ENCODE data around the gene E2F1.

The E2F1 gene

DNA sequence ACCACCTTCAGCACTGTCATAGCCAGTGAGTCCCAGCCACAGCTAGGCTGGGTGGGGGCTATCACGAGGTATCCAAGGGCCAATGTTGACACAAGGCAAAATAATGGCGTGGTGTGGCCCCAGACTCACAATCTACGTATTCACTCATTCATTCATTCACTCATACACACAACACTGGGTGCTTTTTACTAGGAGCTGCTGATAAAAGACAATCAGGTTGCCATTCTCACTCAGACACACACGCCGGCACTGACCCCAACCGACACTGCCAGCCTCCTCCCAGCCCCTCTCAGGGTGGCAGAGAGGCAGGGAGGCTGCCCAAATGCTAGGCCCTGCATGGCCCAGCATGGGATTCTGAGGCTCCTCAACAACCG is 25.5 kb downstream of the E2F1 start:
- no peak overlapping the region for H3K4me3 ChIP-seq (ENCODE audit: extremely low read depth, insufficient read depth, low read length, poor library complexity, severe bottlenecking)
- H3K9me3 ChIP-seq (ENCODE audit: control insufficient read depth, low read length), result no peaks in the 10 kb centered on the region
- H3K36me3 ChIP-seq (ENCODE audit: control insufficient read depth, insufficient read depth, low read length), result peaks cover 30% of the 10 kb centered on the region
- no peak overlapping the region for H3K27ac ChIP-seq (ENCODE audit: low read depth, low read length, severe bottlenecking)
- WGBS, 2 experiments (ENCODE audit: insufficient coverage in 2 of 2), result 97 to 98% methylated on average over 7 of the region's 7 CpGs
- H3K4me1 ChIP-seq (ENCODE audit: control insufficient read depth, insufficient read depth, low read length, poor library complexity, severe bottlenecking), result peaks cover 3% of the 10 kb centered on the region

DNA sequence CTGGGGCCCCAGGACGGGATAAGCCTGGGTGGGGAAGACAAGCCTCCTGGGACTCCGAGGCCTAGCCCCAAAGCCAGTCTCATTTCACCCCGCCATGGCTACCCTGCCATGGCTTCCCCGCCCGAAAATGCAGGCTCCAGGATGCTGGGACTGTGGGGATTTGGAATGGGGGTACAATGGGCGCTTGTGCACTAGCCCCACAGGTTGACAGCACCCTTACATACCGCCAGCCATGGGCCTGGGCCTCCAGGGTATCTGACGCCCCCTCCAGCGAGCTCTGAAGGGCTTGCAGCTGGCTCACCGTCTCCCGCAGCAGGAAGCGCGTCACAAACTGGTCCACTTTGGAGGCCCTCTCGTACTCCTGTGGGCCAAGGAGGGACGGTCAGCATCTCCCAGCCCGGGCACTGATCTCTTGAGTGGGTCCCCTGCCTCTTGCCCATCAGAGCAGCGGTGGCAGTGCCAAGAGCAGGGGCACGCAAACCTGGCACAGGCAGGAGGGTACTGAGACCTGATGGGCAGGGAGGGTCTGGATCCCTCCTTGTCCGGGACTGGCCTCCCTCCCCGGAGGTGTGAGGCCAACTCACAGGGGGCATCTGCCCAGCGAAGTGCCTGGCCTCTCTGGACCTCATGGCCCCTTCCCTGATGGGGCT is 26.0 kb downstream of the E2F1 start:
- H3K36me3 ChIP-seq (ENCODE audit: control insufficient read depth, insufficient read depth, low read length), result peaks cover 25% of the 10 kb centered on the region
- H3K27ac ChIP-seq (ENCODE audit: low read depth, low read length, severe bottlenecking), result no peak overlapping the region
- 94% methylated on average over 18 of the region's 21 CpGs for WGBS, 2 experiments (ENCODE audit: insufficient coverage in 2 of 2)
- peaks cover 3% of the 10 kb centered on the region for H3K4me1 ChIP-seq (ENCODE audit: control insufficient read depth, insufficient read depth, low read length, poor library complexity, severe bottlenecking)
- H3K9me3 ChIP-seq (ENCODE audit: control insufficient read depth, low read length), result no peaks in the 10 kb centered on the region
- no peak overlapping the region for H3K4me3 ChIP-seq (ENCODE audit: extremely low read depth, insufficient read depth, low read length, poor library complexity, severe bottlenecking)

DNA sequence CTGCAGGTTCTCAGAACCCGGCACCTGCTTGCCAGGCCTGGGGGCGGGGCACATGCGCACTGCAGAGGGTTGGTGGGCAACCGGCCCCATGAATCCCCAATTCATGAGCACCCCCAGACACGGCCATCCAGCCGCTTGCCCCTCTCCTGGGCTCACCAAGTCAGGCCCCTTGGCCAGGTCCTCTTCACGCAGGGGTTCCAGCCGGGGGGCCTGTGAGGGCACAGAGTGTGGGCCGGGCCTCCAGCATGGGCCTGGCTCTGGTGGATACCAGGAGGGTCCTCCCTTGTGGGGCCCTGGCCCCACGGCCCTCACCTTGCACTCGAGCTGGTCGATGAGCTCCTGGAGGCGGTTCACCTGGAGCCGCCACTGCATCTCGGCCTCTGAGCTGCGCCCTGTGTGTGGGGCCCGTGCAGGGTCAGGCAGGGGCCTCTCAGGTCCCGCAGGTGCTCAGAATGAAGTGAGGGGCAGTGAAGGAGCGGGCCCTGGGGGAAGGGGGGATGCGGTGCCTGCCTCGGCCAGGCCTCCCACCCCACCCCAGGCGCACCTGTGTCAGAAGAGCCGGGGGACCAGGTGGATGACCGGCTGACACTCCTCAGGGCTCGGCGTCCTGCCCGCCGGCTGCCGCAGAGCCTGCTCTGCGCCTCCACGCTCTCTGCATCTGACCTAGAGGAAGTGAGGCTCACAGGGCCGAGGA is 26.7 kb downstream of the E2F1 start:
- H3K9me3 ChIP-seq (ENCODE audit: control insufficient read depth, low read length), result no peaks in the 10 kb centered on the region
- 95% methylated on average over 24 to 27 of the region's 32 CpGs for WGBS, 2 experiments (ENCODE audit: insufficient coverage in 2 of 2)
- peaks cover 3% of the 10 kb centered on the region for H3K4me1 ChIP-seq (ENCODE audit: control insufficient read depth, insufficient read depth, low read length, poor library complexity, severe bottlenecking)
- H3K4me3 ChIP-seq (ENCODE audit: extremely low read depth, insufficient read depth, low read length, poor library complexity, severe bottlenecking), result no peak overlapping the region
- peaks cover 25% of the 10 kb centered on the region for H3K36me3 ChIP-seq (ENCODE audit: control insufficient read depth, insufficient read depth, low read length)
- no peak overlapping the region for H3K27ac ChIP-seq (ENCODE audit: low read depth, low read length, severe bottlenecking)

DNA sequence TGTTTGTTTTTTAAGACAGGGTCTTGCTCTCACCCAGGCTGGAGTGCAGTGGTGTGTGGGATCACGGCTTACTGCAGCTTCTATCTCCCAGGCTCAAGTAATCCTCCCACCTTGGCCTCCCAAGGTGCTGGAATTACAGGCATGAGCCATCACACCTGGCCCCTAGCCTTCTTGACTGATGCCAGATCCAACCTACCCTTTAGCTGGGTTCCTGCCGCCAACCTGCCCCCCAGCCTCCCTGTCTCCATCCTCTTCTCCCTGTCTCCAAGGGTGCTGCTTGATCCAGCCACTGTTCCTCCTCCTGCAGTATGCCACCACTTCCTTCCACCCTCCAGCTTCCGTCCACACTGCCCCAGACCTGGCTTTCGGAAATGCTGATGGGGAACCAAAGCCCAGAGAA is 27.3 kb downstream of the E2F1 start:
- peaks cover 25% of the 10 kb centered on the region for H3K36me3 ChIP-seq (ENCODE audit: control insufficient read depth, insufficient read depth, low read length)
- no peaks in the 10 kb centered on the region for H3K4me1 ChIP-seq (ENCODE audit: control insufficient read depth, insufficient read depth, low read length, poor library complexity, severe bottlenecking)
- no peak overlapping the region for H3K4me3 ChIP-seq (ENCODE audit: extremely low read depth, insufficient read depth, low read length, poor library complexity, severe bottlenecking)
- H3K27ac ChIP-seq (ENCODE audit: low read depth, low read length, severe bottlenecking), result no peak overlapping the region
- H3K9me3 ChIP-seq (ENCODE audit: control insufficient read depth, low read length), result no peaks in the 10 kb centered on the region
- WGBS, 2 experiments (ENCODE audit: insufficient coverage in 2 of 2), result 87 to 91% methylated on average over 4 of the region's 4 CpGs

DNA sequence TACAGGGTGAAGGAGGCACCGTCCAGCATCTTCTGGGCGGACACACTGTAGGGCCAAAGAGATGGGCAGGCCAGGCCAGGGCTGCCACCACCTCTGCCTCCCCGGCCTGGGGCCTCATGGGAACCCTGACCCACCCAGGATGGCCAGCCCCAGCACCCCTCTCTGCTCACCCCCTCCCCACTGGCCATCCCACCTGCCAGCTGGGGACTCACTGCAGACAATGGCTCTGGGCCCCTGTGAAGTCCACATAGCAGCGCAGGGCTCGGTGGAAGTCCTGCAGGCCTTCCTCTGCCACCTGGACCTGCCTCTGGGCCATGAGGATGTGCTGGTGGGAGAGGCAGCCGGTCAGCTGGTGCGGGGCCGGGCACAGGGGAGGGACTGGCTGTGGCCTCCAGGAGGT is 27.7 kb downstream of the E2F1 start:
- Histone ChIP-seq H3K27ac (ENCODE audit: low read depth, low read length, severe bottlenecking) (no peak overlapping the region), H3K4me1 (ENCODE audit: control insufficient read depth, insufficient read depth, low read length, poor library complexity, severe bottlenecking) (no peaks in the 10 kb centered on the region), H3K36me3 (ENCODE audit: control insufficient read depth, insufficient read depth, low read length) (peaks cover 25% of the 10 kb centered on the region), H3K4me3 (ENCODE audit: extremely low read depth, insufficient read depth, low read length, poor library complexity, severe bottlenecking) (no peak overlapping the region), H3K9me3 (ENCODE audit: control insufficient read depth, low read length) (no peaks in the 10 kb centered on the region)
- 98% methylated on average over 5 to 7 of the region's 8 CpGs for WGBS, 2 experiments (ENCODE audit: insufficient coverage in 2 of 2)

DNA sequence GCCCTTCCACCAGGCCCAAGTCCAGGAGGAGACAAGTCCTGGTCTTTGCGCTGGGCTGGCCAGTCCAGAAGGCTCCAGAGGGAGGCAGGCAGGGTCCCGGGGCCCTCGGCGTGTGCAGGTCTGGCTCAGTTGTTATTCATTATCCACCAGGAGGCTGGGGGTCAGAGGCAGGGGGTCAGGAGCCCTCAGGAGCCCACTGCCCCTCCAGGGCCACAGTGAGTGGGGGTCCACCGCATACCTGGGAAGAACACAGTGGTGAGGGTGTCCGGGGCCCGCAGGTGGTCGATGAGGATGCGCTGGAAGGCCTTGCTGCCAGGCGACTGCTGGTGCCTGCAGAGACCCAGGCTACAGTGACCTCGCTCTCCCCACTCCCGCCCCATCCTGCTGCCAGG is 28.5 kb downstream of the E2F1 start:
- Histone ChIP-seq H3K4me3 (ENCODE audit: extremely low read depth, insufficient read depth, low read length, poor library complexity, severe bottlenecking) (no peak overlapping the region), H3K9me3 (ENCODE audit: control insufficient read depth, low read length) (no peaks in the 10 kb centered on the region), H3K4me1 (ENCODE audit: control insufficient read depth, insufficient read depth, low read length, poor library complexity, severe bottlenecking) (no peaks in the 10 kb centered on the region), H3K36me3 (ENCODE audit: control insufficient read depth, insufficient read depth, low read length) (peaks cover 25% of the 10 kb centered on the region), H3K27ac (ENCODE audit: low read depth, low read length, severe bottlenecking) (no peak overlapping the region)
- 95 to 99% methylated on average over 7 to 12 of the region's 12 CpGs for WGBS, 2 experiments (ENCODE audit: insufficient coverage in 2 of 2)

DNA sequence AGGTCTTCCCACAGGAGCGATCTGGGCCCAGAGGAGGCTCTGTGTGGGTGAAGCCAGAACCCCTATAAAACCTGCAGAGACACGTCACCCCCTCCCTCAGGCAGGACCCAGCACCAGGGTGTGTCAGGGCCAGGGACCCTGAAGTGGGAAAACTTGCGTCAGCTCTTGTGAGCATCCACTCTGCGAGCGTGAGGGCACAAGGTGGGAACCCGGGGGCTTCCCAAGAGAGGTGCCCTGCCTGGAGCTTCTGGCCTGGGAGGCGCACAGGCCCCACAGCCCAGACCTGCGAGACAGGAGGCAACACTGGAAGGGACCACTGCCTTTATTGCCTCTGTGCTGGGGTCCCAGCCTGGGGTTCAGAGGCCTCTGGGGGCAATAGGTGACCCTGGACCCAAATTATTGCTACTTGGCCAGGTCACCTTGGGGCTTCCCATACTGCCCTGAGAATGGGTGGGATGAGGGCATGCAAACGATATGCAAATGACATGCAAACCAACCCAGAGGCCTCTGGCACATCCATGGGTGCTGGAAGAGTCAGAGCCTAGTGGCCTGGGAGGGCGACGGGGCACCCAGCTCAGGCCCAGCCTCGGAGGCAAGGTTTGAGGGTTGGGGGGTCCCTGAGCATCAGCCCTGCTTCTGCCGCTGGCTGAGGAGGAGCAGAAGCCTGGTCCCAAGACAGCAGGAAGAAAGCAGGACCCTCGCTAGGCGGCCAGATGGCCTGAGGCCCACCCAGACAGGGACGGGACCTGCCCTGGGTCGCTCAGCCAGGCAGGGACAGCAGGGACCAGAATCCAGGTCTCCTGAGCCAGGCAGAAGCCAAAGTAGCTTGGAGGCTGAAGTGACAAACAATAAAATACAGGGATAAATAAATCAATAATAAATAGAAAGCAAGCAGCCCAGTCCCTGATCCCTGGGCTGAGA is 29.1 kb downstream of the E2F1 start:
- Histone ChIP-seq H3K4me1 (ENCODE audit: control insufficient read depth, insufficient read depth, low read length, poor library complexity, severe bottlenecking) (no peaks in the 10 kb centered on the region), H3K4me3 (ENCODE audit: extremely low read depth, insufficient read depth, low read length, poor library complexity, severe bottlenecking) (no peak overlapping the region), H3K36me3 (ENCODE audit: control insufficient read depth, insufficient read depth, low read length) (peaks cover 25% of the 10 kb centered on the region), H3K27ac (ENCODE audit: low read depth, low read length, severe bottlenecking) (no peak overlapping the region), H3K9me3 (ENCODE audit: control insufficient read depth, low read length) (no peaks in the 10 kb centered on the region)
- WGBS, 2 experiments (ENCODE audit: insufficient coverage in 2 of 2), result 92 to 95% methylated on average over 14 to 15 of the region's 17 CpGs

DNA sequence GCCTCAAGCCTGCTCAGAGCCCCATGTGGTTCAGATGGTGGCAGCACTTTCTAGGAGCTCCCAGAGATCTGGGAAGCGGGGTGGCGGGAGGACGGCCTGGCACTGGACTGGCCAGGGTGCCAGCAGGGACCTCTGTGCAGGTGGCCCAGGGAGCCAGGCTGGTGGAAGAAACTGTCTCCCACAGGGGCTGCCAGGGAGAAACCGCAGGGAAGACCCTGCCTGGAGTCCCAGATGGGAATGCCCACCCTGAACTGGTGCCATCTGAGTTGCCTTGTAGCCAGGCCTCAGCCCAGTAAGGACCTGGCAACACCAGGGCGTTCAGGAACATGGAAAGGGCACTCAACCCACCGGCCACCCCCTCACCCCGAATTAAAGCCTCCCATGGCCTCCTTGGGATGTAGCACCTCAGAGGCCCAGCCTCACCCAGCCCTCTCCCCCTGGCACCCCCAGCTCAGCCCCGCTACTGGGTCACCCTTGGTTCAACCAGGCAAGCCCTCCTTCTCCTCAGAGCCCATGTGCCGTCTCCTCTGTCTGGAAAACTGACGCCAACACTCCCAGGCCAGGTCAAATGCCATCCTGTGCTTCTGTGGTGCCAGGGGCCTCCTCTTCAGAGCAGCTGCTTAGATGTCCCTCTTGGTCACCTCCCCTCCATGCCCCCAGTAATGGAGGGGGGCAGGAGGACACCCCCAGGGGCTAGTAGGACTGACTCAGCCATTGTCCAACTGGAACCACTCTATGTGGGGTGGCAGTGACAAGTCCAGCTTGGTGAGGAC is 30.0 kb downstream of the E2F1 start:
- Histone ChIP-seq H3K27ac (ENCODE audit: low read depth, low read length, severe bottlenecking) (no peak overlapping the region), H3K36me3 (ENCODE audit: control insufficient read depth, insufficient read depth, low read length) (peaks cover 25% of the 10 kb centered on the region), H3K9me3 (ENCODE audit: control insufficient read depth, low read length) (no peaks in the 10 kb centered on the region), H3K4me1 (ENCODE audit: control insufficient read depth, insufficient read depth, low read length, poor library complexity, severe bottlenecking) (no peaks in the 10 kb centered on the region), H3K4me3 (ENCODE audit: extremely low read depth, insufficient read depth, low read length, poor library complexity, severe bottlenecking) (no peak overlapping the region)
- 92 to 96% methylated on average over 8 to 10 of the region's 10 CpGs for WGBS, 2 experiments (ENCODE audit: insufficient coverage in 2 of 2)

DNA sequence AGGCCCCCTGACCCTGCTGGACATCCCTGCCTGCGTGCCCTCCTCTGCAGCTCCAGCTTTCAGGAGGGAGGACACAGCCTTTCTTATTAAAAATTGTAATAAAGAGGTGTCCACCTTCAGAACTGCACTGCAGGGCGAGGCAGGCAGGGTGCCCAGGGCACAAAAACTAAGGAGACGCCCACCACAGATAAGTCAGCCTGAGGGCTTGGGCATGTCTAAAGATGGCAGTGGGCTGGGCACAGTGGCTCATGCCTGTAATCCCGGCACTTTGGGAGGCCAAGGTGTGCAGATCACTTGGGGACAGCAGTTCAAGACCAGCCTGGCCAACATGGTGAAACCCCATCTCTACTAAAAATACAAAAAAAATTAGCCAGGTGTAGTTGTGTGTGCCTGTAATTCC is 31.0 kb downstream of the E2F1 start:
- no peaks in the 10 kb centered on the region for H3K4me1 ChIP-seq (ENCODE audit: control insufficient read depth, insufficient read depth, low read length, poor library complexity, severe bottlenecking)
- WGBS, 2 experiments (ENCODE audit: insufficient coverage in 2 of 2), result 92 to 100% methylated on average over 3 of the region's 4 CpGs
- H3K9me3 ChIP-seq (ENCODE audit: control insufficient read depth, low read length), result no peaks in the 10 kb centered on the region
- H3K4me3 ChIP-seq (ENCODE audit: extremely low read depth, insufficient read depth, low read length, poor library complexity, severe bottlenecking), result no peak overlapping the region
- H3K36me3 ChIP-seq (ENCODE audit: control insufficient read depth, insufficient read depth, low read length), result peaks cover 22% of the 10 kb centered on the region
- H3K27ac ChIP-seq (ENCODE audit: low read depth, low read length, severe bottlenecking), result no peak overlapping the region

DNA sequence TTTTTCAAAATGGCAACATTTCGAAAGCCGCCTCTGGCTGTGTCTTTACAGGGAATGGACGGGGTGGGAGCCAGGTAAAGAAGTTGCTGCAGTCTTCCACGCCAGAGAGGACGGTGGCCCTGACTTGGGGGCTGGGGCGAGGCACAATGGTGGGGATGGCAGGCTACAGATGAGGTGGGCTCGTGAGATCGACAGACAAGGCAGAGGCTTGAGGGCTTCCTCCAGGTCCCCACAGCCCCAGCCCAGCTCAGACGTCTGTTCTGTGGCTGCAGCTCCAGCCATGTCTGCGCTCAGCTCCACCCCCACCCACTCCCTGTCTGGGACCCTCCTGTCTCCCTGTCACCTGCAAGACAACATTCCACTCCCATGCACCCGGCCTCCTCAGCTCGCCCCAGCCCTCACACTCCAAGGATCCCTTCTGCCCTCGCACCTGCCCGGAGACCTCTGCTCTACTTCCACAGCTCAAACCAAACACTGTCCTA is 31.5 kb downstream of the E2F1 start:
- Histone ChIP-seq H3K4me1 (ENCODE audit: control insufficient read depth, insufficient read depth, low read length, poor library complexity, severe bottlenecking) (no peaks in the 10 kb centered on the region), H3K4me3 (ENCODE audit: extremely low read depth, insufficient read depth, low read length, poor library complexity, severe bottlenecking) (no peak overlapping the region), H3K9me3 (ENCODE audit: control insufficient read depth, low read length) (no peaks in the 10 kb centered on the region), H3K36me3 (ENCODE audit: control insufficient read depth, insufficient read depth, low read length) (peaks cover 17% of the 10 kb centered on the region), H3K27ac (ENCODE audit: low read depth, low read length, severe bottlenecking) (no peak overlapping the region)
- 91 to 92% methylated on average over 13 of the region's 14 CpGs for WGBS, 2 experiments (ENCODE audit: insufficient coverage in 2 of 2)
